Ovary (tissue), 3 donors: ENCODE measurements around the gene RHBDF2.

ENCODE experiments used
- EP300 ChIP-seq: sonication (generic); formaldehyde crosslinking; IDR thresholded peaks from one replicate; pipeline ENCODE4 v1.6.1; 2017; ENCODE audit warnings: antibody characterized with exemption
- TF ChIP-seq, protein P1 (sequence below), 3 donors: fragments of 450-650 bp in 2 of 3; fragments of 200-600 bp in 1 of 3; IDR thresholded peaks; one replicate each; pipeline versions ENCODE4 v1.5.1 to v1.8.0; 2016 to 2022; ENCODE audit warnings: antibody characterized with exemption in 3 of 3, mild to moderate bottlenecking in 1 of 3
- donor health status: DM: no; HTN: no; CAD: no.

DNA sequence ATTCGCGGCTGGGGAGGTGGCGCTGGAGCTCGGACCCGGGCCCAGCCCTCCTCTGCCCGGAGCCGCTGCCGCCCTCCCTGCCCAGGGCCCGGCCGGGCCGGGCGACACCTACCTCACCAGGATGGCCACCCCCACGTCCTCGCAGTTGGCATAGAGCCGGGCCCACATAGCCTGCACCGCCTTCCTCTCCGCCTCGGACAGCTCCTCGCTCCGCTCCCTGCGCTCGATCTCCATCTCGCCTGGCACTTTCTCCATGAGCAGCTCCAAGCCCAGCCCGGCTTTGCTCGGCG is 36.0 kb upstream of the RHBDF2 start:
- TF ChIP-seq, protein P1, sequence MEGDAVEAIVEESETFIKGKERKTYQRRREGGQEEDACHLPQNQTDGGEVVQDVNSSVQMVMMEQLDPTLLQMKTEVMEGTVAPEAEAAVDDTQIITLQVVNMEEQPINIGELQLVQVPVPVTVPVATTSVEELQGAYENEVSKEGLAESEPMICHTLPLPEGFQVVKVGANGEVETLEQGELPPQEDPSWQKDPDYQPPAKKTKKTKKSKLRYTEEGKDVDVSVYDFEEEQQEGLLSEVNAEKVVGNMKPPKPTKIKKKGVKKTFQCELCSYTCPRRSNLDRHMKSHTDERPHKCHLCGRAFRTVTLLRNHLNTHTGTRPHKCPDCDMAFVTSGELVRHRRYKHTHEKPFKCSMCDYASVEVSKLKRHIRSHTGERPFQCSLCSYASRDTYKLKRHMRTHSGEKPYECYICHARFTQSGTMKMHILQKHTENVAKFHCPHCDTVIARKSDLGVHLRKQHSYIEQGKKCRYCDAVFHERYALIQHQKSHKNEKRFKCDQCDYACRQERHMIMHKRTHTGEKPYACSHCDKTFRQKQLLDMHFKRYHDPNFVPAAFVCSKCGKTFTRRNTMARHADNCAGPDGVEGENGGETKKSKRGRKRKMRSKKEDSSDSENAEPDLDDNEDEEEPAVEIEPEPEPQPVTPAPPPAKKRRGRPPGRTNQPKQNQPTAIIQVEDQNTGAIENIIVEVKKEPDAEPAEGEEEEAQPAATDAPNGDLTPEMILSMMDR (IDR thresholded peaks at IDR 0.05): no peak
- no peak for TF ChIP-seq EP300
